Stomach (tissue), 9 donors: ENCODE measurements around the gene GADD45A. TPM values are rescaled to one million over a fixed set of nuclear protein-coding genes. Genes with fewer than 3 reads are reported as not detected.

ENCODE experiments used
- DNase-seq, 2 donors: peaks; one replicate each; pipeline versions ENCODE4 v3.0.0 to v3.0.0-alpha.2; 2013 to 2019
- H3K27ac ChIP-seq, 5 donors: fragments of 200-600 bp in 4 of 5; sonication (generic) in 4 of 5; one replicate each; pipeline ENCODE4 v1.5.1; 2013 to 2019; ENCODE audit warnings: mild to moderate bottlenecking in 1 of 5, moderate library complexity in 1 of 5
- H3K27me3 ChIP-seq, 3 donors: fragments of 200-600 bp; sonication (generic); one replicate each; pipeline ENCODE4 v1.5.1; 2017 to 2019; ENCODE audit warnings: mixed run types in 1 of 3
- H3K36me3 ChIP-seq, 4 donors: fragments of 200-600 bp; sonication (generic); 1 replicate in 3 of 4; 2 replicates in 1 of 4; pipeline ENCODE4 v1.5.1; 2016 to 2019
- H3K4me1 ChIP-seq, 4 donors: fragments of 200-600 bp; sonication (generic); one replicate each; pipeline ENCODE4 v1.5.1; 2016 to 2019
- H3K4me3 ChIP-seq, 4 donors: fragments of 200-600 bp; sonication (generic) in 3 of 4; one replicate each; pipeline ENCODE4 v1.5.1; 2016 to 2019; ENCODE audit warnings: mild to moderate bottlenecking in 1 of 4
- H3K9me3 ChIP-seq, 4 donors: fragments of 200-600 bp; sonication (generic); one replicate each; pipeline ENCODE4 v1.5.1; 2016 to 2019
- CTCF ChIP-seq, 7 experiments: fragments of 450-650 bp in 4 of 7; fragments of 200-600 bp in 3 of 7; sonication (generic) in 3 of 7; IDR thresholded peaks; one replicate each; pipeline ENCODE4 v1.5.1; 2016 to 2019; ENCODE audit warnings: antibody characterized with exemption in 7 of 7, control low read depth in 2 of 7, mild to moderate bottlenecking in 1 of 7
- EP300 ChIP-seq: sonication (generic); formaldehyde crosslinking; IDR thresholded peaks from one replicate; pipeline ENCODE4 v1.6.1; 2017; ENCODE audit warnings: antibody characterized with exemption
- POLR2A ChIP-seq, 4 donors: fragments of 450-650 bp; IDR thresholded peaks; one replicate each; pipeline ENCODE4 v1.6.1; 2016; ENCODE audit warnings: antibody characterized with exemption in 4 of 4, control low read depth in 2 of 4, mild to moderate bottlenecking in 1 of 4, moderate library complexity in 1 of 4
- POLR2AphosphoS5 ChIP-seq, 3 donors: sonication (generic); formaldehyde crosslinking; IDR thresholded peaks; one replicate each; pipeline ENCODE4 v1.6.1; 2016; ENCODE audit warnings: antibody characterized with exemption in 3 of 3
- WGBS, 5 donors: extraction: QIAGEN DNeasy Blood & Tissue Kit in 3 of 5; methylation state at CpG; one replicate each; pipeline versions ENCODE4 v1.1.5 to v1.1.7; 2013 to 2018; 5-methylcytosine and 5-hydroxymethylcytosine counted together
- intact Hi-C: fragments of 100-400 bp; cut with DNase I; formaldehyde crosslinking; loops from one replicate; pipeline ENCODE4 v1.15.1; 2023; ENCODE audit warnings: low total_unique reads
- polyA plus RNA-seq, 3 donors: library from polyadenylated mRNA; stranded (reverse); fragments of 200-250 nt; gene quantifications; one replicate each; pipeline ENCODE4 v1.2.3, GENCODE V29; 2013
- total RNA-seq, 5 donors: library from RNA; depleted of rRNA; stranded (reverse); fragments of >200 nt; gene quantifications; one replicate each; pipeline versions ENCODE4 v1.1.0 to v1.2.3, GENCODE V29; 2014 to 2016
- donor health status: healthy with polysubstance abuse.
- donor health status: Bipolar disorder and iron deficiency.
- donor health status: healthy.

Gene GADD45A
- total and polyA plus RNA-seq, 8 donors, result 4.7 to 84.8 (median 38.4) TPM

GRCh38 chr1:67683316-67683715 is 1.7 kb upstream of the GADD45A start:
- no peaks in the 10 kb centered on the region for H3K27me3 ChIP-seq
- peak overlapping the region in 3 of 5 donors; percentile 96 to 98 (median 98) for H3K27ac ChIP-seq
- no peak for TF ChIP-seq POLR2A (IDR thresholded peaks at IDR 0.05)
- no peak for TF ChIP-seq CTCF (IDR thresholded peaks at IDR 0.05)
- peak in 2 of 3 donors; percentile 7 to 19 for TF ChIP-seq POLR2AphosphoS5 (IDR thresholded peaks at IDR 0.05)
- peaks cover 11 to 40% (median 25%) of the 10 kb centered on the region in 4 donors for H3K4me1 ChIP-seq
- DNase-seq, result no peak
- no peaks in the 10 kb centered on the region for H3K9me3 ChIP-seq
- H3K4me3 ChIP-seq, result no peak overlapping the region
- intact Hi-C loops, result loop anchor here (10.0 kb wide), 1 partner anchor 119 kb away; no protein-coding TSS in a partner anchor
- WGBS, 5 donors, result 37 to 72% (median 55%) methylated on average over 3 of the region's 3 CpGs
- H3K36me3 ChIP-seq, result peaks cover under 1 to 10% (median 8%) of the 10 kb centered on the region in 4 donors

GRCh38 chr1:67683766-67684525 is 1.1 kb upstream of the GADD45A start:
- Histone ChIP-seq H3K4me3 (peak overlapping the region; percentile 71 to 89 (median 86)), H3K4me1 (peaks cover 12 to 46% (median 30%) of the 10 kb centered on the region in 4 donors), H3K27ac (peak overlapping the region; percentile 9 to 98 (median 96)), H3K9me3 (no peaks in the 10 kb centered on the region), H3K27me3 (no peaks in the 10 kb centered on the region), H3K36me3 (peaks cover 3 to 15% (median 14%) of the 10 kb centered on the region in 4 donors)
- DNase-seq, result peak in 1 of 2 donors; percentile 36
- TF ChIP-seq POLR2A (IDR thresholded peaks at IDR 0.05), result no peak
- TF ChIP-seq CTCF (IDR thresholded peaks at IDR 0.05), result no peak
- no peak for TF ChIP-seq EP300
- TF ChIP-seq POLR2AphosphoS5 (IDR thresholded peaks at IDR 0.05), result no peak
- intact Hi-C loops, result loop anchor here (10.0 kb wide), 1 partner anchor 119 kb away; no protein-coding TSS in a partner anchor
- WGBS, 5 donors, result 19 to 28% (median 26%) methylated on average over 8 of the region's 8 CpGs

- intact Hi-C loops, result loop anchor here (10.0 kb wide), 1 partner anchor 120 kb away; no protein-coding TSS in a partner anchor
- DNase-seq, result no peak
- H3K4me3 ChIP-seq, result peak overlapping the region; percentile 71 to 89 (median 86)
- no peaks in the 10 kb centered on the region for H3K27me3 ChIP-seq
- H3K36me3 ChIP-seq, result peaks cover 3 to 19% (median 16%) of the 10 kb centered on the region in 4 donors
- TF ChIP-seq POLR2AphosphoS5 (IDR thresholded peaks at IDR 0.05), result no peak
- peaks cover 12 to 52% (median 31%) of the 10 kb centered on the region in 4 donors for H3K4me1 ChIP-seq
- H3K9me3 ChIP-seq, result no peaks in the 10 kb centered on the region
- WGBS, 5 donors, result 0 to 1% (median 1%) methylated on average over 18 to 20 of the region's 20 CpGs
- H3K27ac ChIP-seq, result peak overlapping the region; percentile 9 to 98 (median 96)
These were observed 405 bp upstream of the GADD45A start for GRCh38 chr1:67684526-67685066.

GRCh38 chr1:67685558-67686266 is 711 bp downstream of the GADD45A start:
- Histone ChIP-seq H3K4me1 (peaks cover 12 to 54% (median 31%) of the 10 kb centered on the region in 4 donors), H3K36me3 (peaks cover 3 to 19% (median 16%) of the 10 kb centered on the region in 4 donors), H3K4me3 (peak overlapping the region; percentile 71 to 89 (median 86)), H3K27ac (peak overlapping the region; percentile 96 to 98 (median 98)), H3K27me3 (no peaks in the 10 kb centered on the region), H3K9me3 (no peaks in the 10 kb centered on the region)
- 0 to 5% (median 0%) methylated on average over 4 to 65 of the region's 65 CpGs for WGBS, 5 donors
- DNase-seq, result peak; percentile 57 to 79
- TF ChIP-seq EP300, result no peak
- TF ChIP-seq CTCF (IDR thresholded peaks at IDR 0.05), result no peak
- TF ChIP-seq POLR2A (IDR thresholded peaks at IDR 0.05), result no peak
- TF ChIP-seq POLR2AphosphoS5 (IDR thresholded peaks at IDR 0.05), result no peak
- intact Hi-C loops, result loop anchor here (10.0 kb wide), 1 partner anchor 121 kb away; no protein-coding TSS in a partner anchor
